HepG2 (cell line): ENCODE results near the gene NOTCH2.
"Not testable (repeated sequence)": the region's sequence is repeated elsewhere in the genome, so short reads cannot be mapped to it uniquely, and the experiment has no call there.

Experiments
- POLR2A ChIP-seq, 2 experiments: IDR thresholded peaks; 2 replicates each; pipeline ENCODE4 v1.6.1; 2011; ENCODE audit warnings: low read depth in 2 of 2, low read length in 2 of 2, mild to moderate bottlenecking in 1 of 2, moderate library complexity in 1 of 2; ENCODE audit not compliant: insufficient read depth in 1 of 2
- PRDM10 ChIP-seq: sonication (generic); formaldehyde crosslinking; IDR thresholded peaks from 2 replicates; pipeline ENCODE4 v1.4.0; 2020; ENCODE audit warnings: low read depth, missing genetic modification reagents
- ZBTB25 ChIP-seq: IDR thresholded peaks from 2 replicates; pipeline ENCODE4 v1.6.1; 2018; ENCODE audit warnings: missing genetic modification reagents
- ZSCAN5A ChIP-seq: sonication (generic); formaldehyde crosslinking; IDR thresholded peaks from 2 replicates; pipeline ENCODE4 v1.8.0; 2022; ENCODE audit warnings: mild to moderate bottlenecking, missing genetic modification reagents, borderline replicate concordance

- TF ChIP-seq PRDM10 (CRISPR knock-in tag); POLR2A (IDR thresholded peaks at IDR 0.05; ENCODE audit: insufficient read depth in 1 of 2, low read depth in 2 of 2, low read length in 2 of 2); ZBTB25 (CRISPR knock-in tag); ZSCAN5A (CRISPR knock-in tag): not testable (repeated sequence)
Observed at GRCh38 chr1:120023791-120024190, 45.7 kb downstream of the NOTCH2 start.
